ENCODE measurements around the gene PDZD2.

PDZD2 gene

DNA sequence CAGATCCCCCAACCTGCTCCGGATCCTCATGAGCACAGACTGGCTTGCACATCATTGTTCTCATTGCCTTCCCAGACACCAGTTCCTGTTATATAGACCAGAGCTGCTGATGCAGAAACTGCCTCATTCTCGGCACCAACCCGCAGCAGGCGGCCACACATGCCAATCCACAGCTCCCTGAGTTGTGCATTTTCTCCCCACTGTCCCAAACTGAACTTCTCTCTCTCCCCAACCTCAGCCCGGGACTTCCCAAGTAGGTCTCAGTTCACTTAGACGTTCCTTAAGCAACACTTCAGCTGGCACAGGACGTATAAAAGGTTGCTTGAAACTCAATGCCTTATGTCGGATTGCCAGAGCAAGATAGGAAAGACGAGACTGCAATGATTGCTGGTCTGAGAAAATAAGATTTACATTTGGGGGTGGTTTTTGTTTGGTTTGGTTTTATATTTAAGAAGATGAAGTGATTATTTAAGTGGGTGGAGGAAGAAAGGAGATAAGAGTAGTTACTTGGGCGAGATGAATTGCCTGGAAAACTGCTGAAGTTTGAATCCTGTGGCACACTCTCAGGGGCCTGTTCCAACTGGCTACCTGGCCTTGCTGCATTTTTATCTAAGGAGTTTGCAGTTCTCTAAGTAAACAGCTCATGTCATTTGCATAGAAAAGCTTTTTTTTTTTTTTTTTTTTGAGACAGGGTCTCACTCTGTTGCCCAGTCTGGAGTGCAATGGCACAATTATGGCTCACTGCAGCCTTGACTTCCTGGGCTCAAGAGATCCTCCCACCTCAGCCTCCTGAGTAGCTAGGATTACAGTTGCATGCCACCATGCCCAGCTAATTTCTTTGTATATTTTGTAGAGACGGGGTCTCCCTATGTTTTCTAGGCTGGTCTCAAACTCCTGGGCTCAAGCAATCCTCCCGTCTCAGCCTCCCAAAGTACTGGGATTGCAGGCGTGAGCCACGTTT lies 379.8 kb downstream of the PDZD2 start:
- DNase-seq (ENCODE audit: extremely low read depth, low read depth): no peak
- H3K4me3 ChIP-seq (replicated peaks; ENCODE audit: low read depth, low read length): no peak overlapping the region
- TF ChIP-seq, protein P1, sequence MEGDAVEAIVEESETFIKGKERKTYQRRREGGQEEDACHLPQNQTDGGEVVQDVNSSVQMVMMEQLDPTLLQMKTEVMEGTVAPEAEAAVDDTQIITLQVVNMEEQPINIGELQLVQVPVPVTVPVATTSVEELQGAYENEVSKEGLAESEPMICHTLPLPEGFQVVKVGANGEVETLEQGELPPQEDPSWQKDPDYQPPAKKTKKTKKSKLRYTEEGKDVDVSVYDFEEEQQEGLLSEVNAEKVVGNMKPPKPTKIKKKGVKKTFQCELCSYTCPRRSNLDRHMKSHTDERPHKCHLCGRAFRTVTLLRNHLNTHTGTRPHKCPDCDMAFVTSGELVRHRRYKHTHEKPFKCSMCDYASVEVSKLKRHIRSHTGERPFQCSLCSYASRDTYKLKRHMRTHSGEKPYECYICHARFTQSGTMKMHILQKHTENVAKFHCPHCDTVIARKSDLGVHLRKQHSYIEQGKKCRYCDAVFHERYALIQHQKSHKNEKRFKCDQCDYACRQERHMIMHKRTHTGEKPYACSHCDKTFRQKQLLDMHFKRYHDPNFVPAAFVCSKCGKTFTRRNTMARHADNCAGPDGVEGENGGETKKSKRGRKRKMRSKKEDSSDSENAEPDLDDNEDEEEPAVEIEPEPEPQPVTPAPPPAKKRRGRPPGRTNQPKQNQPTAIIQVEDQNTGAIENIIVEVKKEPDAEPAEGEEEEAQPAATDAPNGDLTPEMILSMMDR (IDR thresholded peaks at IDR 0.05; ENCODE audit: low read depth, low read length, missing control alignments): no peak

DNA sequence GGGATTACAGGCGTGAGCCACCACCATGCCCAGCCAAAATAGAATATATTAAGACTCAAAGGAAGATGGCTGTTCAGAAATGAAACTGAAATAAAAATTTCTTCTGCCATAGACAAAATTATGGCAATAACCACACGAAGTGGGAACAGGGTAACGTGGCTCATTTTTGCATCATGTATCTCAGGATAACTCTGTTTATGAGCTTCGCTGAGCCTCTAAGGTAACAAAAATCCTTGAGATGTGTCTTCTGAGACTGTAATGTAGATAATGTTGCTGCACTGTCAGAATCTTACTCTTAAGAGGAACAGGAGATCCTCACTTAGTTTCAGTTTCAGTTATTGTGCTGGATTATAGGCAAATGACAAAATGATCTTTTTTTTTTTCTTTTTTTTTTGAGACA lies 381.3 kb downstream of the PDZD2 start:
- TF ChIP-seq, protein P1 (IDR thresholded peaks at IDR 0.05; ENCODE audit: low read depth, low read length, missing control alignments): no peak
- no peak overlapping the region for H3K4me3 ChIP-seq (replicated peaks; ENCODE audit: low read depth, low read length)
- no peak for DNase-seq (ENCODE audit: extremely low read depth, low read depth)

DNA sequence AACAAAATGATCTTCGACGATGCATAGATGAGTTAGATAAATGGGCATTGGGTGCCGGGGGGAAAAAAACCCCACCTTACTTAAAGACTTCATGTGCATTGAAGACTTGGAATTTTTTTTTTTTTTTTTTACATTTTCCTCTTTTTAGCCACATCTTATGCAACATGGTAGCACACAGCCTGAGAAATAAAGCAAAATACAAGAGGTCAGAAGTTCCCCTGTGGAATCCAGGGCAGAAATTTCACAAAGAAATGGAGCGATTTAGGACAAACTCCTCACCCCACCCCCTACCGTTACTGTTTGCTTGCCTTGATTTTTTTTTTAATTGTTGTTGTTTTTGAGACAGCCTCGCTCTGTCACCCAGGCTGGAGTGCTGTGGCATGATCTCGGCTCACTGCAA lies 382.0 kb downstream of the PDZD2 start:
- TF ChIP-seq, protein P1 (IDR thresholded peaks at IDR 0.05; ENCODE audit: low read depth, low read length, missing control alignments): no peak
- no peak for DNase-seq (ENCODE audit: extremely low read depth, low read depth)
- no peak overlapping the region for H3K4me3 ChIP-seq (replicated peaks; ENCODE audit: low read depth, low read length)

DNA sequence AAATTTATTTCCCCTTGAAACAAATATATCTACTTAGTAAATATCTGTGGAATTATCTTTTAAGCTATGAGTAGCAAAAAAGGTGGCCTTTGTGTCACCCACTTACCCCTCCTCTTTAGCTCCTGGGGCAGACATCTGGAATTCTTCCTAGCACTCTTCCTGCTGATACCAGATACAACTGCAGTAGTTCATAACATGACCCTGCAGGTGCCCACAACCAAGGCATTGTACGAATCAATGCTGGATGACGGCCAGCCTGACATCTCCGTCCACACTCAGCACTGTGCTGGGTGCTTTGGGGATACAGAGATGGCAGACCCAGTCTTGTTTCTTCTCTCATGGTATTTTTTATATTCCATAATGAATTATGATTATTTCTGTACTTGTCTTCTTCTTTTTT lies 382.8 kb downstream of the PDZD2 start:
- TF ChIP-seq, protein P1 (IDR thresholded peaks at IDR 0.05; ENCODE audit: low read depth, low read length, missing control alignments): no peak
- DNase-seq (ENCODE audit: extremely low read depth, low read depth): no peak
- no peak overlapping the region for H3K4me3 ChIP-seq (replicated peaks; ENCODE audit: low read depth, low read length)

DNA sequence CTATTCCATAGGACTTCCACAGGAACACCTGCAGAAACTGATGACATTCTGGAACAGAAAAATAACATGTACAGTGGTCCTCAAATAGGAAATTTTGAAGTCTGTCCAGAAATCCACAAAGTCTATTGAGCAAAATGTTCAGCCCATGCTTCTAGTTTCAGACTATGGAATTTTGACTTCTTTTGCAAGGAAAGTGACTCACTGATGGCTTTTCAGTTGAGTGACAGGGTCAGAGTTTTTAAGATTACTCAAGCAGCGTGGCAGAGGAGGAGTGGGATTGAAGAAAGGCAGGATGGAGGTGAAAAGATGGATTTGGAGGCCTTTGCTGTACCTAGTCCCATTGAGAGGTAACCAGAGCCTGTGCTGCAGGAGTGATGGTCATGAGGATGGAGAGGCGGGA lies 383.7 kb downstream of the PDZD2 start:
- no peak overlapping the region for H3K4me3 ChIP-seq (replicated peaks; ENCODE audit: low read depth, low read length)
- DNase-seq (ENCODE audit: extremely low read depth, low read depth): no peak
- TF ChIP-seq, protein P1 (IDR thresholded peaks at IDR 0.05; ENCODE audit: low read depth, low read length, missing control alignments): no peak

DNA sequence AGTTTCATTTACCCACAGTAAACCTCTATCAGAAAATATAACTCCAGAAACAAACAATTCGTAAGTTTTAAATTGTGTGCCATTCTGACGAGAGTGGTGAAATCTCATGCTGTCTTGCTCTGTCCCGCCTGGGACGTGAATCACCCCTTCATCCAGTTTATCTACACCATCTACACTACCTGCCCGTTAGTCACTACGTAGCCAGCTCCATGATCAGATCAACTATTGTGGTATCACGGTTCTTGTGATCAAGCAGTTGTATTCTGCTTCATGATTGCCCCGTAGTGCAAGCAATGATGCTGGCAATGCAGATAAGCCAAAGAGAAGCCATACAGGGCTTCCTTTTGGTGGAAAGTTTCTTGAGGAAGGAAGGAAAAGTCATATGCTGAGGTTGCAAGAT lies 384.9 kb downstream of the PDZD2 start:
- no peak overlapping the region for H3K4me3 ChIP-seq (replicated peaks; ENCODE audit: low read depth, low read length)
- DNase-seq (ENCODE audit: extremely low read depth, low read depth): no peak
- TF ChIP-seq, protein P1 (IDR thresholded peaks at IDR 0.05; ENCODE audit: low read depth, low read length, missing control alignments): no peak
